Neutrophil (primary cell): Measurements from ENCODE around the gene ME3.

Experiments used
- H3K27ac ChIP-seq: fragments of 200-600 bp; sonication (generic); 2 replicates; pipeline ENCODE4 v1.5.1; 2016; ENCODE audit warnings: mild to moderate bottlenecking, moderate library complexity
- H3K27me3 ChIP-seq: fragments of 200-600 bp; sonication (generic); 2 replicates; pipeline ENCODE4 v1.6.0; 2016; ENCODE audit warnings: mild to moderate bottlenecking
- H3K36me3 ChIP-seq: fragments of 200-600 bp; sonication (generic); 2 replicates; pipeline ENCODE4 v1.5.1; 2017
- H3K4me1 ChIP-seq, 2 experiments: fragments of 200-600 bp in 1 of 2; sonication (generic) in 1 of 2; 1 replicate in 1 of 2; 2 replicates in 1 of 2; pipeline versions ENCODE4 v1.5.1 to v1.6.1; 2013 to 2016; ENCODE audit warnings: low read depth in 1 of 2, low read length in 1 of 2, mild to moderate bottlenecking in 1 of 2, moderate library complexity in 1 of 2; ENCODE audit not compliant: control insufficient read depth in 1 of 2, insufficient read depth in 1 of 2
- H3K4me3 ChIP-seq, 2 experiments: fragments of 200-600 bp in 1 of 2; sonication (generic) in 1 of 2; 1 replicate in 1 of 2; 2 replicates in 1 of 2; pipeline ENCODE4 v1.5.1; 2013 to 2016; ENCODE audit warnings: low read depth in 1 of 2, low read length in 1 of 2, mild to moderate bottlenecking in 1 of 2, moderate library complexity in 1 of 2
- H3K9me3 ChIP-seq: fragments of 200-600 bp; sonication (generic); 2 replicates; pipeline ENCODE4 v1.5.1; 2016
- TF ChIP-seq, protein P1 (sequence below): fragments of 200-600 bp; sonication (generic); IDR thresholded peaks from 2 replicates; pipeline ENCODE4 v1.5.1; 2016; ENCODE audit warnings: antibody characterized with exemption

Gene ME3

DNA sequence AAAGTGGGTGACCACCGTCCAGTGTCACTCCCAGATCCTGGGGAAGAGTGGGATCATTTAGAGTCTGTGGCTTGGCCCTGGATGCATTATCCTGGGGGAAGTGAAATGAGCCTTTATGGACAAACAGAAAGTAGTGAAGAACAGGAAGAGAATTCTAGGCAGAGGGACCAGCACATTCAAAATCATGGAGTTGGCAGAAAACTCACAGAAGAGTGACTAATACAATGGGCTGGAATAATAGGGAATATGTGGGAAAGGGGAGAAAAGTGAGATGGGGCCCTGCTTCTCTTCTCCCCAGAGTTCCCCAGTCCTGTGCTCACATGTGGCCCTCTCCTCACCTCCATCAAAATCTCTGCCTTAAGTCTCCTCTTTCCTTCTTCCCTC lies 213.4 kb downstream of the ME3 start:
- no peaks in the 10 kb centered on the region for H3K36me3 ChIP-seq
- H3K27me3 ChIP-seq: no peaks in the 10 kb centered on the region
- no peaks in the 10 kb centered on the region for H3K4me1 ChIP-seq
- no peak overlapping the region for H3K4me3 ChIP-seq
- no peak overlapping the region for H3K27ac ChIP-seq
- TF ChIP-seq, protein P1, sequence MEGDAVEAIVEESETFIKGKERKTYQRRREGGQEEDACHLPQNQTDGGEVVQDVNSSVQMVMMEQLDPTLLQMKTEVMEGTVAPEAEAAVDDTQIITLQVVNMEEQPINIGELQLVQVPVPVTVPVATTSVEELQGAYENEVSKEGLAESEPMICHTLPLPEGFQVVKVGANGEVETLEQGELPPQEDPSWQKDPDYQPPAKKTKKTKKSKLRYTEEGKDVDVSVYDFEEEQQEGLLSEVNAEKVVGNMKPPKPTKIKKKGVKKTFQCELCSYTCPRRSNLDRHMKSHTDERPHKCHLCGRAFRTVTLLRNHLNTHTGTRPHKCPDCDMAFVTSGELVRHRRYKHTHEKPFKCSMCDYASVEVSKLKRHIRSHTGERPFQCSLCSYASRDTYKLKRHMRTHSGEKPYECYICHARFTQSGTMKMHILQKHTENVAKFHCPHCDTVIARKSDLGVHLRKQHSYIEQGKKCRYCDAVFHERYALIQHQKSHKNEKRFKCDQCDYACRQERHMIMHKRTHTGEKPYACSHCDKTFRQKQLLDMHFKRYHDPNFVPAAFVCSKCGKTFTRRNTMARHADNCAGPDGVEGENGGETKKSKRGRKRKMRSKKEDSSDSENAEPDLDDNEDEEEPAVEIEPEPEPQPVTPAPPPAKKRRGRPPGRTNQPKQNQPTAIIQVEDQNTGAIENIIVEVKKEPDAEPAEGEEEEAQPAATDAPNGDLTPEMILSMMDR: no peak
- no peaks in the 10 kb centered on the region for H3K9me3 ChIP-seq

DNA sequence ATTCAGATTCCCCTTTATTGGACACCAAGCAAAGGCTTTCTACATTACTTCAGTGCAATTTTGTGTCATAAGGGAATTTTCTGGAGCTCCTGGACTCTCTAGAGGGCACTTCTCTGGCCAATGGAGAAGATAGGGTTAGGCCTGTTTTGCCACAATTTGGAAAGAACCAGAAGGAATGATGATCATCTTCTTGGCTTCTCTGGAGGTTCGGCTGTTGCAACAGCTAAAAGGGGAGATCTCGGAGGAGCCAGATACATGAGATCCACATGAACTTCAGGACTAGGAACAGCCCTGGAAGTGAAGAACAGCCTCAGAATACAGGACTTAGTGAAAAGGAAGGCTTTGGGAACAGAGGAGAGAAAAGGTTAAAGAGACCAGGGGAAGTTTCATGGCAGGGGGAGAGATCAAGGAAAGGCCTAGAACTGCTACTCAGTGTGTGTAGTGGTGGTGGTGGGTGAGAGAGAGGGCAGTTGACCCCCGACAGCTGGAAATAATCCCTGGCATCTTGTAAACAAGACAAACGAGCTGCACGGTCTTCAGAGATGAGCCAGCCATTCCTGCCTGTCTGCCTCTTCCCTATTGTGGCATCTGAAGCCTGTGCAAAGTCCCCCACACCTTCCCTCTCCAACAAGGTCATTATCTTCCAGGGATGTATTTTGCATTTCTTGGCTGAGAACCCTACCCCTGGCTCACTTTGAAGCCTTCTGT lies 214.0 kb downstream of the ME3 start:
- TF ChIP-seq, protein P1: no peak
- Histone ChIP-seq H3K4me1 (no peaks in the 10 kb centered on the region), H3K27ac (no peak overlapping the region)

DNA sequence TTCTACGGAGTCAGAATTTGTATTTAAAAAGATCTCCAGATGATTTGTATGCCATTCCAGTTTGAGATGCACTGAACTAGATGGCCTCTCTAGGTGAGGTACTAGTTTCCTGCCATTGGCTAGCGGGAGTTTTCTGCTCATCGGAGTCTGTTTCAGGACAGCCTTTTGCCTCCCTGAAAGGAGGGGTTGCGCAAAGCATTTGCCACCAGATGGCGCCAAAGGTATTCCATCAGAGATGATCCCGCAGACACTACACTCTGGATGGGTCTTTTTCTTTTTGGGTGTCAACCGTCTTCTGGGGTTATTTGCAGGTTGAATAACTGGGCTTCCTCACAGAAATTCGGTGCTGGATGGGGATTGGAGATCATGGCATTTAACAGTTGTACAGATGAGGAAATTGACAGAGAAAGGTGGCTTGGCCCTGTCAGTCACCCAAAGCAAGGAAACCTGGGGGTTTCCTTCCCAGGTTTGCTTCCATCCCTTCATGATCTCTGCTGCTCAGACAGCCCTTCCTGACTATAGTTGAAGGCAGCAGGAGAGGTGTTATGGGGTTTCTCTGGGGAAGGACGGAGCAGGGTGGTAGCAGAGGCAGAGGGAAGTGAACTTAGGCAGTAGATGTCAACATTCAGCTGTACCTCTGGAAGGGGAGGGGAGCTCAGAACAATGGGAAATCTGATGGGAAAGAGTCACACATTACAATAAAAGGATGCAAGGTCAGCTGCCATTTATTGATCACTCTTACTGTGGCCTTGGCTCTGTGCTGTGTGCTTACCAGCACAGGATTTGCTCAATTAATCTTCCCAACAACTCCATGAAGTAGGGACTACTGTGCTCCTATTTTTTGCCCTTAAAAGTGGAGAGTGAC lies 216.1 kb downstream of the ME3 start:
- no peaks in the 10 kb centered on the region for H3K27me3 ChIP-seq
- H3K4me3 ChIP-seq: no peak overlapping the region
- H3K36me3 ChIP-seq: no peaks in the 10 kb centered on the region
- no peak overlapping the region for H3K27ac ChIP-seq
- TF ChIP-seq, protein P1: no peak
- no peaks in the 10 kb centered on the region for H3K9me3 ChIP-seq
- H3K4me1 ChIP-seq: no peaks in the 10 kb centered on the region

More for the DNA sequence above, 214.0 kb downstream of the ME3 start:
- H3K27me3 ChIP-seq: no peaks in the 10 kb centered on the region
- H3K9me3 ChIP-seq: no peaks in the 10 kb centered on the region
- no peak overlapping the region for H3K4me3 ChIP-seq
- H3K36me3 ChIP-seq: no peaks in the 10 kb centered on the region

DNA sequence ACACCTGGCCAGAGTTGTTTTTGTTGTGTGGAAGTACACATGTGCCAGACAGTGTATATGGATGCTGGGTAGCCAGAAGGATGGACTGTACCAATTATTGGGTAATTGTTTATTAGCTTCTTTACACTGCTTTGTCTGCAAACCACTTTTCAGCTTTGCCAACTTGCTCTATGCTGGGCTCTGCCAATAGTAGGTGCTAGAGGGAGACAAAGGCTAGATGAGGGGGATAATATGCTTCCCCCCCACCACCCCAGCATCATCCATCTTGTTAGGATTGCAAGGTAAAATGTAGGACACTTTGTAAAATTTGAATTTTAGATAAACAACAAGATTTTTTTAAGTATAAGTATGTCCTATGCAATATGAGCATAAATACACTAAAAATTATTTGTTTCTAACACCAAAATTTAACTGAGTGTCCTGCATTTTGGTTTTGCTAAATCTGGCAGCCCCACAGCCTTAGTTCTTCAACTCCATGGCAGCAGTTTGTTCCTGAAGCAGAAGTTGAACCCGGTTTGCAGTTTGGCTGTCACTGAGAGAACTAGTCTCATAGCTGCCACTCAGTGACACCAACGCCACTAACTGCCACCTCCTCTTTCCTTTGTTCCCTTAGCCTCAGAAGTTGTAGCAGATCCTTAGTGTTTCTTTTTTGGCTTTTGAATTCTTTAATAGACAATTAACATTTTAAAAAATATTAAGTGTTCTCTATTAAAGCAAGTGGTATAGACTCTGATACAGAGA lies 219.0 kb downstream of the ME3 start:
- Histone ChIP-seq H3K9me3 (no peaks in the 10 kb centered on the region), H3K4me3 (no peak overlapping the region), H3K36me3 (no peaks in the 10 kb centered on the region), H3K4me1 (no peaks in the 10 kb centered on the region), H3K27ac (no peak overlapping the region), H3K27me3 (no peaks in the 10 kb centered on the region)
- TF ChIP-seq, protein P1: no peak

DNA sequence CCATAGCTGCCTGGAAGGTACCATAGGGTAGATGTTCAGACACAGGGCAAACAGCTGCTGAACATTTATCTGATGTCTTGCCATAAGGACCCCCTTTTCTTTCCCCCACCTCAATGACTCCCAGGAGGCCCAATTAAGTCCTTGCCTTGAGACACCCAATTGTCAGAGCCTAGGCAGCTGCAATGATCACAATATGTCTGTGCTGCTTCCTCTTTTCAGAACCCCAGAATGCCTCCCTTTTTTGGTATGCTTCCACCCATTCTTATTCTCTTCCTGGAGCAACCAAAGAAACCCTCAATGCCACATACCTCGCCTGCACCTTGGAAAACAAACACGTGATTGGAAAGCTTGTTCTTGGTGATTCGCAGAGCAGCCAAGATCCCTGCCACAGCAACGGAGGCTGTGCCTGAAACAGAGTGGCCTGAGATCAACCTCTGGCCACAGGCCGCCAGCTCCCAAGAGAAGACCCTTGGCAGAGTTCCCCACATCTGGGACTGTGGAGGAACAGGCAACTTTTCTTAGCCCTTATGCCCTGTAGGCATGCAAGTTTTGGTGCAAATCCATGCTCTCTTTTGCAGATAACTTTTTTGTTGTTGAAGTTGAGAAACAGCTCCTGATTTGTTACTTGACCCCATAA lies 222.3 kb downstream of the ME3 start:
- no peak overlapping the region for H3K4me3 ChIP-seq
- no peaks in the 10 kb centered on the region for H3K9me3 ChIP-seq
- H3K36me3 ChIP-seq: no peaks in the 10 kb centered on the region
- no peak overlapping the region for H3K27ac ChIP-seq
- peaks cover 0 to 4% of the 10 kb centered on the region in 2 experiments for H3K4me1 ChIP-seq
- TF ChIP-seq, protein P1: no peak
- H3K27me3 ChIP-seq: no peaks in the 10 kb centered on the region
